ENCODE measurements around the gene ANAPC15. TPM values are rescaled to one million over a fixed set of nuclear protein-coding genes. Genes with fewer than 3 reads are reported as not detected.

The ANAPC15 gene
- total RNA-seq, 1 experiment from 2014 or later: 63.6 TPM

DNA sequence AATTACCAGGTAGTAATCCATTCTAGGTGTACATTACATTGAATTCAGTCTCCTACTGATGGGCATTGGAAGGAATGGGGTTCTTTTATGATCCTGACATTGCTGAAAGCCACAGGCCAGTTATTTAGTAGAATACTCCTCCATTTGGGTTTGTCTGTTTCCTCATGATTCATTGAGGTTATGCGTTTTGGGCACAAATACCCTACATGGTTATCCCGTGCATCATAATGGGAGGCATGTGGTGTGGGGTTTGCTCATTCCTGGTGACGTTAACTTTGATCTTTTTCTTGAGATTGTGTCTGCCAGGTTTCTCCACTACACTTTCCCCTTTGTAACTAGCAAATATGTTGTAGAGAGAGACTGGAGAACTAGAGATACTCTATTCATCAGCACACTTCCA, 28.6 kb upstream of the ANAPC15 start:
- CTCF ChIA-PET: interaction anchor here (0.6 to 2.3 kb wide), 8 partner anchors 28 to 304 kb away, joined by 3 to 17 read pairs (median 6); partner anchors contain the start of gene ANAPC15
- POLR2A ChIA-PET: interaction anchor here (0.6 to 6.7 kb wide), 21 partner anchors 9 to 110 kb away, joined by 3 to 100 read pairs (median 4); partner anchors contain the start of genes ANAPC15, INPPL1 and LAMTOR1
- Mint-ChIP-seq H3K9me3 (ENCODE audit: unreplicated experiment) (no peaks in the 10 kb centered on the region), H3K4me3 (ENCODE audit: unreplicated experiment) (peak overlapping the region; percentile 29), H3K27ac (ENCODE audit: low read depth, unreplicated experiment) (peak overlapping the region; percentile 87), H3K4me1 (ENCODE audit: insufficient read depth, unreplicated experiment) (peaks cover 30% of the 10 kb centered on the region), H3K36me3 (ENCODE audit: insufficient read depth, unreplicated experiment) (no peaks in the 10 kb centered on the region), H3K27me3 (ENCODE audit: insufficient read depth, unreplicated experiment) (no peaks in the 10 kb centered on the region)
- BruUV-seq (replicated peaks): no TSS peak
- TF ChIP-seq, protein P1, sequence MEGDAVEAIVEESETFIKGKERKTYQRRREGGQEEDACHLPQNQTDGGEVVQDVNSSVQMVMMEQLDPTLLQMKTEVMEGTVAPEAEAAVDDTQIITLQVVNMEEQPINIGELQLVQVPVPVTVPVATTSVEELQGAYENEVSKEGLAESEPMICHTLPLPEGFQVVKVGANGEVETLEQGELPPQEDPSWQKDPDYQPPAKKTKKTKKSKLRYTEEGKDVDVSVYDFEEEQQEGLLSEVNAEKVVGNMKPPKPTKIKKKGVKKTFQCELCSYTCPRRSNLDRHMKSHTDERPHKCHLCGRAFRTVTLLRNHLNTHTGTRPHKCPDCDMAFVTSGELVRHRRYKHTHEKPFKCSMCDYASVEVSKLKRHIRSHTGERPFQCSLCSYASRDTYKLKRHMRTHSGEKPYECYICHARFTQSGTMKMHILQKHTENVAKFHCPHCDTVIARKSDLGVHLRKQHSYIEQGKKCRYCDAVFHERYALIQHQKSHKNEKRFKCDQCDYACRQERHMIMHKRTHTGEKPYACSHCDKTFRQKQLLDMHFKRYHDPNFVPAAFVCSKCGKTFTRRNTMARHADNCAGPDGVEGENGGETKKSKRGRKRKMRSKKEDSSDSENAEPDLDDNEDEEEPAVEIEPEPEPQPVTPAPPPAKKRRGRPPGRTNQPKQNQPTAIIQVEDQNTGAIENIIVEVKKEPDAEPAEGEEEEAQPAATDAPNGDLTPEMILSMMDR (IDR thresholded peaks at IDR 0.05; ENCODE audit: unreplicated experiment): no peak
- DNase-seq (ENCODE audit: unreplicated experiment): peak; percentile 61
- intact Hi-C loops (cut with micrococcal nuclease): loop anchor here (1.0 kb wide), 1 partner anchor 29 kb away; the partner anchor contains the start of gene ANAPC15

DNA sequence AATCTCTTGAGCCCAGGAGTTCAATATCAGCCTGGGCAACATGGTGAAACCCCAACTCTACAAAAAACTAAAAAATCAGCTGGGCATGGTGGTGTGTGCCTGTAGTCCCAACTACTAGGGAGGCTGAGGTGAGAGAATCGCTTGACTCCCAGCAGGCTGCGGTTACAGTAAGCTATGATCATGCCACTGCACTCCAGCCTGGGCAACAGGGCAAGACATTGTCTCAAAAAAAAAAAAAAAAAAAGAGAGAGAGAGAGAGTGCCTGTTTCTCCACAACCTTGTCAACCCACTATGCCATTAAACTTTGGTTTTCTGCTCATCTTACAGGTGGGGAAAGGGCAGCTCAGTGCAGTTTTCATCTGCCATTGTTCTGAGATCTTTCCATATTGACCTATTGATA, 28.2 kb upstream of the ANAPC15 start:
- no peaks in the 10 kb centered on the region for H3K27me3 Mint-ChIP-seq (ENCODE audit: insufficient read depth, unreplicated experiment)
- intact Hi-C loops (cut with micrococcal nuclease): loop anchor here (1.0 kb wide), 1 partner anchor 28 kb away; the partner anchor contains the start of gene ANAPC15
- H3K9me3 Mint-ChIP-seq (ENCODE audit: unreplicated experiment): no peaks in the 10 kb centered on the region
- H3K27ac Mint-ChIP-seq (ENCODE audit: low read depth, unreplicated experiment): peak overlapping the region; percentile 87
- H3K4me3 Mint-ChIP-seq (ENCODE audit: unreplicated experiment): no peak overlapping the region
- no peaks in the 10 kb centered on the region for H3K36me3 Mint-ChIP-seq (ENCODE audit: insufficient read depth, unreplicated experiment)
- ChIA-PET CTCF (interaction anchor here (0.6 to 2.3 kb wide), 6 partner anchors 28 to 304 kb away, joined by 3 to 17 read pairs (median 6); partner anchors contain the start of gene ANAPC15), POLR2A (interaction anchor here (0.6 to 6.7 kb wide), 15 partner anchors 9 to 100 kb away, joined by 3 to 100 read pairs (median 4); partner anchors contain the start of genes ANAPC15, INPPL1 and LAMTOR1)
- DNase-seq (ENCODE audit: unreplicated experiment): no peak
- H3K4me1 Mint-ChIP-seq (ENCODE audit: insufficient read depth, unreplicated experiment): peaks cover 30% of the 10 kb centered on the region
- TF ChIP-seq, protein P1 (IDR thresholded peaks at IDR 0.05; ENCODE audit: unreplicated experiment): no peak
- no TSS peak for BruUV-seq (replicated peaks)

DNA sequence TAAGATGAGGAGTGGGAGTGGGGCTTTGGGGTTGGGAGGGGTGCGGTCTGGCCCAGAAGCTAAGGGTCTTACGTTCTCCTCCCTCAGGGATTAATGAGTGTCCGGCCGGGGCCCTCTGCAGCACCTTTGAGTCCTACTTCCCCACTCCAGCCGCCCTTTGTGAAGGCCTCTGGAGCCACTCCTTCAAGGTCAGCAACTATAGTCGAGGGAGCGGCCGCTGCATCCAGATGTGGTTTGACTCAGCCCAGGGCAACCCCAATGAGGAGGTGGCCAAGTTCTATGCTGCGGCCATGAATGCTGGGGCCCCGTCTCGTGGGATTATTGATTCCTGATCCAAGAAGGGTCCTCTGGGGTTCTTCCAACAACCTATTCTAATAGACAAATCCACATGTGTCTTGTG, 27.0 kb upstream of the ANAPC15 start:
- Mint-ChIP-seq H3K4me3 (ENCODE audit: unreplicated experiment) (no peak overlapping the region), H3K27ac (ENCODE audit: low read depth, unreplicated experiment) (peak overlapping the region; percentile 12), H3K36me3 (ENCODE audit: insufficient read depth, unreplicated experiment) (no peaks in the 10 kb centered on the region)

DNA sequence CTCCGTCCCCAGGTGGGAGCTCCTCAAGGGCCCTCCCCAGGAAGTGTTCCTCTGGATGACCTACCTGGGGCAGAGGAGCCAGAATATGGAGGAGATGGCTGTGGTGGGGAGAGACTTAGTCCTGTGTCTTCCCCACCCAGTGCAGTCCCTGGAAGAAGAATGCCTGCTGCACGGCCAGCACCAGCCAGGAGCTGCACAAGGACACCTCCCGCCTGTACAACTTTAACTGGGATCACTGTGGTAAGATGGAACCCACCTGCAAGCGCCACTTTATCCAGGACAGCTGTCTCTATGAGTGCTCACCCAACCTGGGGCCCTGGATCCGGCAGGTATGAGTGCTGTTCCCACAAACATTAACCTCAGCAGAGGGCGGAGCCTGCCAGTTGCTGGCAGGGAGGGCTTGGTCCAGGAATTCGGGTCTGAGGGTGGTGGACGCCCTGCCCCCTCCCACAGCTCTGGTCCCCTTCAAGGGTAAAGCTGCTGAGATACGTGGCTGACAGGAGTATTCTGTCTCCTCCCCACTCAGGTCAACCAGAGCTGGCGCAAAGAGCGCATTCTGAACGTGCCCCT, 26.4 kb upstream of the ANAPC15 start:
- BruUV-seq (replicated peaks): no TSS peak
- H3K27me3 Mint-ChIP-seq (ENCODE audit: insufficient read depth, unreplicated experiment): no peaks in the 10 kb centered on the region
- H3K36me3 Mint-ChIP-seq (ENCODE audit: insufficient read depth, unreplicated experiment): no peaks in the 10 kb centered on the region
- peaks cover 28% of the 10 kb centered on the region for H3K4me1 Mint-ChIP-seq (ENCODE audit: insufficient read depth, unreplicated experiment)
- H3K9me3 Mint-ChIP-seq (ENCODE audit: unreplicated experiment): no peaks in the 10 kb centered on the region
- no peak overlapping the region for H3K4me3 Mint-ChIP-seq (ENCODE audit: unreplicated experiment)
- ChIA-PET POLR2A (interaction anchor here (1.4 to 2.9 kb wide), 4 partner anchors 13 to 32 kb away, joined by 4 to 51 read pairs (median 8); partner anchors contain the start of gene ANAPC15), CTCF (interaction anchor here (0.6 to 1.2 kb wide), 5 partner anchors 15 to 162 kb away, joined by 3 to 4 read pairs (median 3); no protein-coding TSS in a partner anchor)
- H3K27ac Mint-ChIP-seq (ENCODE audit: low read depth, unreplicated experiment): no peak overlapping the region
- intact Hi-C loops (cut with micrococcal nuclease): no loop called here
- no peak for DNase-seq (ENCODE audit: unreplicated experiment)
- TF ChIP-seq, protein P1 (IDR thresholded peaks at IDR 0.05; ENCODE audit: unreplicated experiment): no peak

More for the DNA sequence above, 27.0 kb upstream of the ANAPC15 start:
- DNase-seq (ENCODE audit: unreplicated experiment): no peak
- ChIA-PET CTCF (interaction anchor here (0.8 to 2.3 kb wide), 3 partner anchors 16 to 44 kb away, joined by 3 to 17 read pairs (median 4); no protein-coding TSS in a partner anchor), POLR2A (interaction anchor here (2.9 kb wide), 1 partner anchor 26 kb away, joined by 51 read pairs; the partner anchor contains the start of gene ANAPC15)
- Mint-ChIP-seq H3K4me1 (ENCODE audit: insufficient read depth, unreplicated experiment) (peaks cover 30% of the 10 kb centered on the region), H3K27me3 (ENCODE audit: insufficient read depth, unreplicated experiment) (no peaks in the 10 kb centered on the region), H3K9me3 (ENCODE audit: unreplicated experiment) (no peaks in the 10 kb centered on the region)
- TF ChIP-seq, protein P1 (IDR thresholded peaks at IDR 0.05; ENCODE audit: unreplicated experiment): no peak
- BruUV-seq (replicated peaks): no TSS peak
- intact Hi-C loops (cut with micrococcal nuclease): no loop called here
